Measurements from ENCODE around the gene MERTK.
"Not testable (repeated sequence)": the region's sequence is repeated elsewhere in the genome, so short reads cannot be mapped to it uniquely, and the experiment has no call there.

DNA sequence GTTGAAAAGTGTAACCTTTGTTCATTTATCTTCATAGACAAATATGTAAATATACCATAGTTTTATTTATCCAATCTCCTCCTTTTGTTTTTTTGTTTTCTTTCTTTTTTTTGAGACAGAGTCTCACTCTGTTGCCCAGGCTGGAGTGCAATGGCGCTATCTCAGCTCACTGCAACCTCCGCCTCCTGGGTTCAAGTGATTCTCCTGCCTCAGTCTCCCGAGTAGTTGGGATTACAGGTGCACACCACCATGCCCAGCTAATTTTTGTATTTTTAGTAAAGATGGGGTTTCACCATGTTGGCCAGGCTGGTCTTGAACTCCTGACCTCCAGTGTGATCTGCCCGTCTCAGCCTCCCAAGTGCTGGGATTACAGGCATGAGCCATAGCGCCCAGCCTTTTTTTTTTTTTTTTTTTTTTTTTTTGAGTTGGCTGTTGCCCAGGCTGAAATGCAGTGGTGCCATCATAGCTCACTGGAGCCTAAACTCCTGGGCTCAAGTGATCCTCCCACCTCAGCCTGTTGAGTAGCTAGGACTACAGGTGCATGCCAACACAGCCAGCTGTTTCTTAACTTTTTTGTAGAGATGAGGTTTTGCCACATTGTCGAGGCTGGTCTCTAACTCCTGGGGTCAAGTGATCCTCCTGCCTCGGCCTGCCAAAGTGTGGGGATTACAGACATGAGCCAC is 13.0 kb downstream of the MERTK start:
- TF ChIP-seq, protein P1, sequence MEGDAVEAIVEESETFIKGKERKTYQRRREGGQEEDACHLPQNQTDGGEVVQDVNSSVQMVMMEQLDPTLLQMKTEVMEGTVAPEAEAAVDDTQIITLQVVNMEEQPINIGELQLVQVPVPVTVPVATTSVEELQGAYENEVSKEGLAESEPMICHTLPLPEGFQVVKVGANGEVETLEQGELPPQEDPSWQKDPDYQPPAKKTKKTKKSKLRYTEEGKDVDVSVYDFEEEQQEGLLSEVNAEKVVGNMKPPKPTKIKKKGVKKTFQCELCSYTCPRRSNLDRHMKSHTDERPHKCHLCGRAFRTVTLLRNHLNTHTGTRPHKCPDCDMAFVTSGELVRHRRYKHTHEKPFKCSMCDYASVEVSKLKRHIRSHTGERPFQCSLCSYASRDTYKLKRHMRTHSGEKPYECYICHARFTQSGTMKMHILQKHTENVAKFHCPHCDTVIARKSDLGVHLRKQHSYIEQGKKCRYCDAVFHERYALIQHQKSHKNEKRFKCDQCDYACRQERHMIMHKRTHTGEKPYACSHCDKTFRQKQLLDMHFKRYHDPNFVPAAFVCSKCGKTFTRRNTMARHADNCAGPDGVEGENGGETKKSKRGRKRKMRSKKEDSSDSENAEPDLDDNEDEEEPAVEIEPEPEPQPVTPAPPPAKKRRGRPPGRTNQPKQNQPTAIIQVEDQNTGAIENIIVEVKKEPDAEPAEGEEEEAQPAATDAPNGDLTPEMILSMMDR (IDR thresholded peaks at IDR 0.05), result not testable (repeated sequence)
- not testable (repeated sequence) for TF ChIP-seq POLR2A (IDR thresholded peaks at IDR 0.05)
